H1 (cell line): ENCODE data around the gene DYNLT1. TPM values are rescaled to one million over a fixed set of nuclear protein-coding genes. Genes with fewer than 3 reads are reported as not detected.
A peak's percentile ranks its signal among the peaks of the same experiment; 100 is the strongest.

Source experiments
- RAD21 ChIP-seq, 2 experiments: IDR thresholded peaks in 1 of 2; conservative IDR thresholded peaks in 1 of 2; 2 replicates each; pipeline ENCODE4 v1.6.1; 2011; ENCODE audit warnings: low read depth in 2 of 2, low read length in 2 of 2, improper control_type of control experiment in 1 of 2, inconsistent platforms in 1 of 2, mild to moderate bottlenecking in 1 of 2, moderate library complexity in 1 of 2
- SRF ChIP-seq: IDR thresholded peaks from 2 replicates; pipeline ENCODE4 v1.6.1; 2011; ENCODE audit warnings: mild to moderate bottlenecking, low read depth, low read length, moderate library complexity
- polyA plus RNA-seq, 7 experiments: library from polyadenylated mRNA; depleted of rRNA in 3 of 7; stranded (reverse) in 5 of 7; unstranded in 2 of 7; fragments of >200 nt in 5 of 7; fragments of 200-250 nt in 2 of 7; gene quantifications; 1 replicate in 5 of 7; 2 replicates in 1 of 7; 4 replicates in 1 of 7; pipeline versions ENCODE4 v1.2.1 to v1.2.3, GENCODE V29; 2011 to 2013; ENCODE audit warnings: missing spikeins in 2 of 7, mixed read lengths in 2 of 7
- total RNA-seq: library from RNA; stranded (reverse); fragmentation: NEBNext Ultra II Directional; extraction: Animal tissue kit (Norgen Biotek cat#: 25700); gene quantifications from 2 replicates; pipeline ENCODE4 v1.2.1, GENCODE V29; 2021
- TF ChIP-seq, protein P1 (sequence below): fragments of 300-600 bp; sonication (generic); IDR thresholded peaks from 2 replicates; pipeline ENCODE4 v1.7.1; 2012; ENCODE audit warnings: low read length, moderate library complexity, mild to moderate bottlenecking, inconsistent platforms; ENCODE audit not compliant: insufficient replicate concordance

Gene DYNLT1
- total and polyA plus RNA-seq, 2 of the 8 experiments (the other 6 are each of a cell fraction or from before 2014, with no cell fraction given), result 119 to 245 TPM

GRCh38 chr6:158629367-158630221, 14.9 kb downstream of the DYNLT1 start (continued):
- TF ChIP-seq, protein P1, sequence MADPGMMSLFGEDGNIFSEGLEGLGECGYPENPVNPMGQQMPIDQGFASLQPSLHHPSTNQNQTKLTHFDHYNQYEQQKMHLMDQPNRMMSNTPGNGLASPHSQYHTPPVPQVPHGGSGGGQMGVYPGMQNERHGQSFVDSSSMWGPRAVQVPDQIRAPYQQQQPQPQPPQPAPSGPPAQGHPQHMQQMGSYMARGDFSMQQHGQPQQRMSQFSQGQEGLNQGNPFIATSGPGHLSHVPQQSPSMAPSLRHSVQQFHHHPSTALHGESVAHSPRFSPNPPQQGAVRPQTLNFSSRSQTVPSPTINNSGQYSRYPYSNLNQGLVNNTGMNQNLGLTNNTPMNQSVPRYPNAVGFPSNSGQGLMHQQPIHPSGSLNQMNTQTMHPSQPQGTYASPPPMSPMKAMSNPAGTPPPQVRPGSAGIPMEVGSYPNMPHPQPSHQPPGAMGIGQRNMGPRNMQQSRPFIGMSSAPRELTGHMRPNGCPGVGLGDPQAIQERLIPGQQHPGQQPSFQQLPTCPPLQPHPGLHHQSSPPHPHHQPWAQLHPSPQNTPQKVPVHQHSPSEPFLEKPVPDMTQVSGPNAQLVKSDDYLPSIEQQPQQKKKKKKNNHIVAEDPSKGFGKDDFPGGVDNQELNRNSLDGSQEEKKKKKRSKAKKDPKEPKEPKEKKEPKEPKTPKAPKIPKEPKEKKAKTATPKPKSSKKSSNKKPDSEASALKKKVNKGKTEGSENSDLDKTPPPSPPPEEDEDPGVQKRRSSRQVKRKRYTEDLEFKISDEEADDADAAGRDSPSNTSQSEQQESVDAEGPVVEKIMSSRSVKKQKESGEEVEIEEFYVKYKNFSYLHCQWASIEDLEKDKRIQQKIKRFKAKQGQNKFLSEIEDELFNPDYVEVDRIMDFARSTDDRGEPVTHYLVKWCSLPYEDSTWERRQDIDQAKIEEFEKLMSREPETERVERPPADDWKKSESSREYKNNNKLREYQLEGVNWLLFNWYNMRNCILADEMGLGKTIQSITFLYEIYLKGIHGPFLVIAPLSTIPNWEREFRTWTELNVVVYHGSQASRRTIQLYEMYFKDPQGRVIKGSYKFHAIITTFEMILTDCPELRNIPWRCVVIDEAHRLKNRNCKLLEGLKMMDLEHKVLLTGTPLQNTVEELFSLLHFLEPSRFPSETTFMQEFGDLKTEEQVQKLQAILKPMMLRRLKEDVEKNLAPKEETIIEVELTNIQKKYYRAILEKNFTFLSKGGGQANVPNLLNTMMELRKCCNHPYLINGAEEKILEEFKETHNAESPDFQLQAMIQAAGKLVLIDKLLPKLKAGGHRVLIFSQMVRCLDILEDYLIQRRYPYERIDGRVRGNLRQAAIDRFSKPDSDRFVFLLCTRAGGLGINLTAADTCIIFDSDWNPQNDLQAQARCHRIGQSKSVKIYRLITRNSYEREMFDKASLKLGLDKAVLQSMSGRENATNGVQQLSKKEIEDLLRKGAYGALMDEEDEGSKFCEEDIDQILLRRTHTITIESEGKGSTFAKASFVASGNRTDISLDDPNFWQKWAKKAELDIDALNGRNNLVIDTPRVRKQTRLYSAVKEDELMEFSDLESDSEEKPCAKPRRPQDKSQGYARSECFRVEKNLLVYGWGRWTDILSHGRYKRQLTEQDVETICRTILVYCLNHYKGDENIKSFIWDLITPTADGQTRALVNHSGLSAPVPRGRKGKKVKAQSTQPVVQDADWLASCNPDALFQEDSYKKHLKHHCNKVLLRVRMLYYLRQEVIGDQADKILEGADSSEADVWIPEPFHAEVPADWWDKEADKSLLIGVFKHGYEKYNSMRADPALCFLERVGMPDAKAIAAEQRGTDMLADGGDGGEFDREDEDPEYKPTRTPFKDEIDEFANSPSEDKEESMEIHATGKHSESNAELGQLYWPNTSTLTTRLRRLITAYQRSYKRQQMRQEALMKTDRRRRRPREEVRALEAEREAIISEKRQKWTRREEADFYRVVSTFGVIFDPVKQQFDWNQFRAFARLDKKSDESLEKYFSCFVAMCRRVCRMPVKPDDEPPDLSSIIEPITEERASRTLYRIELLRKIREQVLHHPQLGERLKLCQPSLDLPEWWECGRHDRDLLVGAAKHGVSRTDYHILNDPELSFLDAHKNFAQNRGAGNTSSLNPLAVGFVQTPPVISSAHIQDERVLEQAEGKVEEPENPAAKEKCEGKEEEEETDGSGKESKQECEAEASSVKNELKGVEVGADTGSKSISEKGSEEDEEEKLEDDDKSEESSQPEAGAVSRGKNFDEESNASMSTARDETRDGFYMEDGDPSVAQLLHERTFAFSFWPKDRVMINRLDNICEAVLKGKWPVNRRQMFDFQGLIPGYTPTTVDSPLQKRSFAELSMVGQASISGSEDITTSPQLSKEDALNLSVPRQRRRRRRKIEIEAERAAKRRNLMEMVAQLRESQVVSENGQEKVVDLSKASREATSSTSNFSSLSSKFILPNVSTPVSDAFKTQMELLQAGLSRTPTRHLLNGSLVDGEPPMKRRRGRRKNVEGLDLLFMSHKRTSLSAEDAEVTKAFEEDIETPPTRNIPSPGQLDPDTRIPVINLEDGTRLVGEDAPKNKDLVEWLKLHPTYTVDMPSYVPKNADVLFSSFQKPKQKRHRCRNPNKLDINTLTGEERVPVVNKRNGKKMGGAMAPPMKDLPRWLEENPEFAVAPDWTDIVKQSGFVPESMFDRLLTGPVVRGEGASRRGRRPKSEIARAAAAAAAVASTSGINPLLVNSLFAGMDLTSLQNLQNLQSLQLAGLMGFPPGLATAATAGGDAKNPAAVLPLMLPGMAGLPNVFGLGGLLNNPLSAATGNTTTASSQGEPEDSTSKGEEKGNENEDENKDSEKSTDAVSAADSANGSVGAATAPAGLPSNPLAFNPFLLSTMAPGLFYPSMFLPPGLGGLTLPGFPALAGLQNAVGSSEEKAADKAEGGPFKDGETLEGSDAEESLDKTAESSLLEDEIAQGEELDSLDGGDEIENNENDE, result no peak
- TF ChIP-seq RAD21 (IDR thresholded peaks at IDR 0.05 in 1 of 2, conservative IDR thresholded peaks at IDR 0.05 in 1 of 2; ENCODE audit: low read depth in 2 of 2, low read length in 2 of 2) (peak; percentile 65 to 75), SRF (no peak)
